Measurements from ENCODE around the gene OR7A10. TPM values are rescaled to one million over a fixed set of nuclear protein-coding genes. Genes with fewer than 3 reads are reported as not detected.
"Not testable (repeated sequence)": the region's sequence is repeated elsewhere in the genome, so short reads cannot be mapped to it uniquely, and the experiment has no call there.

OR7A10 gene
- total RNA-seq, 1 donor from 2014 or later: not detected

DNA sequence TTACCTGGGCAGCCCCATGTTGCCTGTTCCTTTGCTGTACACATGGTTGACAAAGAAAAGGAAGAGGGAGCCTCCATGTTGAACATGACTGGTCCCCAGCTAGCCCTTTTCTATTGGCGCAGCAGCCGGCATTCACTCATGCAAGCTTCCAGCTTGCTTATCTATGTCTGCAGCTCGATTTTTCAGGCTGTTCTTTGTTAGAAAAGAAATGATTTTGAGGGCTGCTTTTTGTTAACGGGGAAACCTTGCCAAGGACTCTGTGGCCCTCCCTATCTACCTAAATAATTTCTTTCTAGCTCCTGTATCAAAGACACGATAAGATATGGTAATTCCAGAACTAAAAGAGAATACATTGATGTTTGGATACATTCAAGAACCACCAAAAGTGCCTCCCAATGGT lies 50.0 kb downstream of the OR7A10 start:
- TF ChIP-seq POLR2AphosphoS5 (IDR thresholded peaks at IDR 0.05; ENCODE audit: insufficient read depth in 1 of 2, low read depth in 1 of 2) (no peak), POLR2A (IDR thresholded peaks at IDR 0.05) (no peak)
- TF ChIP-seq, protein P1, sequence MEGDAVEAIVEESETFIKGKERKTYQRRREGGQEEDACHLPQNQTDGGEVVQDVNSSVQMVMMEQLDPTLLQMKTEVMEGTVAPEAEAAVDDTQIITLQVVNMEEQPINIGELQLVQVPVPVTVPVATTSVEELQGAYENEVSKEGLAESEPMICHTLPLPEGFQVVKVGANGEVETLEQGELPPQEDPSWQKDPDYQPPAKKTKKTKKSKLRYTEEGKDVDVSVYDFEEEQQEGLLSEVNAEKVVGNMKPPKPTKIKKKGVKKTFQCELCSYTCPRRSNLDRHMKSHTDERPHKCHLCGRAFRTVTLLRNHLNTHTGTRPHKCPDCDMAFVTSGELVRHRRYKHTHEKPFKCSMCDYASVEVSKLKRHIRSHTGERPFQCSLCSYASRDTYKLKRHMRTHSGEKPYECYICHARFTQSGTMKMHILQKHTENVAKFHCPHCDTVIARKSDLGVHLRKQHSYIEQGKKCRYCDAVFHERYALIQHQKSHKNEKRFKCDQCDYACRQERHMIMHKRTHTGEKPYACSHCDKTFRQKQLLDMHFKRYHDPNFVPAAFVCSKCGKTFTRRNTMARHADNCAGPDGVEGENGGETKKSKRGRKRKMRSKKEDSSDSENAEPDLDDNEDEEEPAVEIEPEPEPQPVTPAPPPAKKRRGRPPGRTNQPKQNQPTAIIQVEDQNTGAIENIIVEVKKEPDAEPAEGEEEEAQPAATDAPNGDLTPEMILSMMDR (IDR thresholded peaks at IDR 0.05): no peak
- intact Hi-C loops (cut with DNase I): no loop called here
- H3K9me3 ChIP-seq: no peaks in the 10 kb centered on the region
- H3K27me3 ChIP-seq: no peaks in the 10 kb centered on the region
- H3K4me1 ChIP-seq: no peaks in the 10 kb centered on the region
- no peak for DNase-seq (ENCODE audit: extremely low spot score in 2 of 2)
- H3K27ac ChIP-seq: no peak overlapping the region
- H3K36me3 ChIP-seq: no peaks in the 10 kb centered on the region
- H3K4me3 ChIP-seq: no peak overlapping the region

DNA sequence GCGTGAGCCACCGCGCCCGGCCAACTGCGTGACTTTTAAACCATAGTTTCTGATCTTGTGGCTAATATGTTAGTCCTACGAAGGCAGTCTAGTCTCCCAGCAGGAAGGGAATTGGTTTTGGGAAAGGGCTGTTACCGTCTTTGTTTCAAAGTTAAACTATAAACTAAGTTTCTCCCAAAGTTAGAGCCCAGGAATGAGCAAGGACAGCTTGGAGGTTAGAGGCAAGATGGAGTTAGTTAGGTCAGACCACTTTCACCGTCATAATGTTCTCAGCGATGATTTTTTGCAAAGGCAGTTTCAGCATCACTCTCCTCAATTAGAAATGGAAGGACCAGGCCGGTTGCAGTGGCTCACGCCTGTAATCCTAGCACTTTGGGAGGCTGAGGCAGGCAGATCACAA lies 52.7 kb downstream of the OR7A10 start:
- H3K4me1 ChIP-seq: no peaks in the 10 kb centered on the region
- H3K27ac ChIP-seq: no peak overlapping the region
- intact Hi-C loops (cut with DNase I): no loop called here
- TF ChIP-seq, protein P1 (IDR thresholded peaks at IDR 0.05): no peak
- TF ChIP-seq POLR2AphosphoS5 (IDR thresholded peaks at IDR 0.05; ENCODE audit: insufficient read depth in 1 of 2, low read depth in 1 of 2) (no peak), POLR2A (IDR thresholded peaks at IDR 0.05) (no peak)
- H3K27me3 ChIP-seq: no peaks in the 10 kb centered on the region
- no peaks in the 10 kb centered on the region for H3K9me3 ChIP-seq
- H3K36me3 ChIP-seq: no peaks in the 10 kb centered on the region
- H3K4me3 ChIP-seq: no peak overlapping the region
- peak in 1 of 2 donors; percentile 40 for DNase-seq (ENCODE audit: extremely low spot score in 2 of 2)

DNA sequence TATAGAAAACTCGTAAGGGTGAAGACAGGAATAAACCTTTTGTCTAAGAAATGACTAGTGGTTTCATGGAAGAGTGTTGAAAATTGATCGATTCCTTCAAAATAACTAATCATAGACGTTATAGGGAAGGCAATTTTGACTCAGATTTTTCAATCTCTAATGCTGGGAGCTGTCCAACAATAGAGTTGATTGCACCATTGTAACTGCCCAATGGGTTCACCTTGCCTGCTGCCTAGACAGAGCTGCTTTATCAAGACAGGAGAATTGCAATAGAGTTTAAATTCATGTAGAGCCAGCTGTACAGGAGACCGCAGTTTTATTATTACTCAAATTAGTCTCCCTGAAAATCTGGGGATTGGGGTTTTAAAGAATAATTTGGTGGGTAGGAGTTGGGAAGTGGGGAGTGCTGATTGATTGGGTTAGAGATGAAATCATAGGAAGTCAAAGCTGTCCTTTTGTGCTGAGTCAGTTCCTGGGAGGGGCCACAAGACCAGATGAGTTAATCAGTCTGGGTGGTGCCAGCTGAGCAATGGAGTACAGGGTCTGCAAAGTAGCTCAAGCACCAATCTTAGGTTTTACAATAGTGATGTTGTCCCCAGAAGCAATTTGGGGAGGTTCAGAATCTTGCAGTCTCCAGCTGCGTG lies 53.5 kb downstream of the OR7A10 start:
- H3K9me3 ChIP-seq: no peaks in the 10 kb centered on the region
- no peaks in the 10 kb centered on the region for H3K4me1 ChIP-seq
- no peaks in the 10 kb centered on the region for H3K27me3 ChIP-seq
- DNase-seq (ENCODE audit: extremely low spot score in 2 of 2): peak in 1 of 2 donors; percentile 19
- no peak overlapping the region for H3K27ac ChIP-seq
- TF ChIP-seq POLR2A (IDR thresholded peaks at IDR 0.05): no peak
- TF ChIP-seq, protein P1 (IDR thresholded peaks at IDR 0.05): no peak
- no peak for TF ChIP-seq POLR2AphosphoS5 (IDR thresholded peaks at IDR 0.05; ENCODE audit: insufficient read depth in 1 of 2, low read depth in 1 of 2)
- no peaks in the 10 kb centered on the region for H3K36me3 ChIP-seq
- no peak overlapping the region for H3K4me3 ChIP-seq
- intact Hi-C loops (cut with DNase I): no loop called here

DNA sequence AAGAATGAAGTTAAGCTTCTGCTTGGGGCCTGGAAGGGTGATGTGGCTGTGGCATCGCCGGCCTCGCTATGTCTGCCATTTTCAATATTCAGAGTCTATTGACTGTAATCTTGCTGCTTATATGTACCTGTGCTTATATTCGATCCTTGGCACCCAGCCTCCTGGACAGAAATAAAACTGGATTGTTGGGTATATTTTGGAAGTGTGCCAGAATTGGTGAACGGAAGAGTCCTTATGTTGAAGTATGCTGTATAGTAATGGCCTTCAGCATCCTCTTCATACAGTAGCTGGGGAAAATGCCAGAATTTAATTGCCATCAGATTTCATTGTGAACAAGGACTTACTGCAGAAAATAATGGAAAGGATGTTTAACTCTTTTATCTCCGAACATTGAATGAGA lies 56.5 kb downstream of the OR7A10 start:
- H3K36me3 ChIP-seq; H3K27me3 ChIP-seq; H3K4me3 ChIP-seq; intact Hi-C loops (cut with DNase I); H3K9me3 ChIP-seq; DNase-seq (ENCODE audit: extremely low spot score in 2 of 2); H3K4me1 ChIP-seq; H3K27ac ChIP-seq: not testable (repeated sequence)

Small RNA genes lying within 50 kb of the gene (small RNA-seq; reads per million reads assigned to genes)
- gene AC005255.1 (not detected), gene OR7A18P (not detected)

Other genes starting within 250 kb of the OR7A10 start
- gene ADGRE3, start 174.1 kb downstream of the OR7A10 start, total RNA-seq: not detected
- 19.9 TPM for gene ZNF333, start 158.9 kb downstream of the OR7A10 start, total RNA-seq
- gene ADGRE2, start 70.4 kb downstream of the OR7A10 start, total RNA-seq: 4.9 TPM
- gene OR7A5, start 13.7 kb downstream of the OR7A10 start, total RNA-seq: 0.74 TPM
- 0.74 TPM for gene OR7C1, start 13.7 kb downstream of the OR7A10 start, total RNA-seq
- not detected for gene OR7A17, start 37.2 kb upstream of the OR7A10 start, total RNA-seq
- not detected for gene OR7C2, start 92.6 kb upstream of the OR7A10 start, total RNA-seq
- gene SLC1A6, start 130.9 kb upstream of the OR7A10 start, total RNA-seq: not detected
- 34.6 TPM for gene CASP14, start 200.6 kb upstream of the OR7A10 start, total RNA-seq
- not detected for gene OR1I1, start 233.3 kb upstream of the OR7A10 start, total RNA-seq